GM18508 (cell line): ENCODE data around the gene GLIS1.

Experiments
- ATAC-seq: cut with Tn5 transposase; IDR thresholded peaks from one replicate; pipeline ENCODE4 v1.9.1; 2021; ENCODE audit warnings: moderate number of reproducible peaks; ENCODE audit not compliant: insufficient read depth, unreplicated experiment

GLIS1 gene

GRCh38 chr1:53524428-53525375, 214.3 kb downstream of the GLIS1 start:
- no peak for ATAC-seq

- ATAC-seq: no peak
These were observed 216.9 kb downstream of the GLIS1 start for GRCh38 chr1:53521924-53522552.

GRCh38 chr1:53520481-53520880, 218.5 kb downstream of the GLIS1 start:
- ATAC-seq: no peak

DNA sequence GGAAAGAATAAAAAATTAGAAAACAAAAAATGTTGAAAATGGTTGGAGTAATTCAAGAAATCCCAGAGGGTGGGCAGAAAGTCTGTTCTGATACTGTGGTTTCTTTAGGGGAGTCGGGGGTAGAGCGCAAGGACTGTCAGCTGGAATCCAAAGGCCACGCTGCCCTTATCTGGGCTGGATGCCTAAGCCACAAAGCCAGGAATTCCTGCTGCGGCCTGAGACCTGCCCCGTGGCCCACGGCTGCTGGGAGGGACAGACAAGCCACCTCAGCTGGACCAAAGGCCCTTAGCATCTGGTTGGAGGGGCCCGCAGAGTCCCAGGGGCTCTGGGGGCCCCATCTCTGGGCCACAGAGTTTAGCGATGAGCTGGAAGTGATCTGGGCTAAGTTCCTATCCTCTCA, 219.5 kb downstream of the GLIS1 start:
- ATAC-seq: no peak

GRCh38 chr1:53518775-53519174, 220.2 kb downstream of the GLIS1 start:
- ATAC-seq: no peak

DNA sequence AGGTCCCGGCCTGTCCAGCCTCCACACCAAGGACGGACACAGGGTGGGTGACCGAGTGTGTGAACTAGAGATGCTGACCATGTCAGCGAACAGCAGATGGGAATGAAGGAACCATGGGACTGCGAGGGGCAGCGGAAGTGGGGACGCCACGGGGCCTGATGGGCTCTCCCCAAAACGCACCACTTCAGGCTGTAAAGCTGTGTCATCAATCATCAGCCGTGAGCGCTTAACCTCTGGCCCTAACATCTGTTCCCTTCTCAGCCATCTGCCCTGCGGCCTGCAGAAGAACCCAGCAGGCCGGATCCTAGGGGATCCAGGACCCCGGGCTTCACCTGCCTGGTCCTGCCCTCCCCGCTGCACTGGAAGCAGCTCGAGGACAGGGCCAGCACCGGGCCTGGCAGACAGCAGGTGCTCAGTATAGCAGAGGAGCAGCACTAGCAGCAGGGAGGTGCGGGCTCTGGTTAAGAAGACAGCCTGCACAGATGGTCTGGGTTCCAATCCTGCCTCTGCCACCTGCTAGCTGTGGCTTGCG, 221.1 kb downstream of the GLIS1 start:
- ATAC-seq: no peak

GRCh38 chr1:53517109-53517508, 221.9 kb downstream of the GLIS1 start:
- no peak for ATAC-seq

DNA sequence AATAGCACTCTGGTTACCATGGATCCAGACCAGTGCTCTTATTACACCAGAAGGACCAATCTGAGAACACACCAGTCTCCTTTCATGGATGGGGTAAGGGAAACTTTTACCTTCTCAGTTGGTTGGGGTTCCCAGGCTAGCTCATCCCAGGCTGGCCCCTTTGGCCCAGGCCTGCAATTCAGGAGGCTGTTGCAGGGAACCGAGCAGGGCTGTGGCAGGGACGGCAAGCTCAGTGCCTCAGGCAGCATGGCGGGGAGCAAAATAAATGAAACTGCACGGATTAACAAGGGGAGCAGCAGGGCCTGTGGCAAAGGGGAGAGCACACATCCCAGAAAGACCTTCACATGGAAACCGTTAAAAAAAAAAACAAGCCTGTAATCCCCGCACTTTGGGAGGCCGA, 222.8 kb downstream of the GLIS1 start:
- ATAC-seq: no peak

- ATAC-seq: no peak
These were observed 224.5 kb downstream of the GLIS1 start for GRCh38 chr1:53514436-53514835.

GRCh38 chr1:53513846-53514245, 225.1 kb downstream of the GLIS1 start:
- no peak for ATAC-seq

DNA sequence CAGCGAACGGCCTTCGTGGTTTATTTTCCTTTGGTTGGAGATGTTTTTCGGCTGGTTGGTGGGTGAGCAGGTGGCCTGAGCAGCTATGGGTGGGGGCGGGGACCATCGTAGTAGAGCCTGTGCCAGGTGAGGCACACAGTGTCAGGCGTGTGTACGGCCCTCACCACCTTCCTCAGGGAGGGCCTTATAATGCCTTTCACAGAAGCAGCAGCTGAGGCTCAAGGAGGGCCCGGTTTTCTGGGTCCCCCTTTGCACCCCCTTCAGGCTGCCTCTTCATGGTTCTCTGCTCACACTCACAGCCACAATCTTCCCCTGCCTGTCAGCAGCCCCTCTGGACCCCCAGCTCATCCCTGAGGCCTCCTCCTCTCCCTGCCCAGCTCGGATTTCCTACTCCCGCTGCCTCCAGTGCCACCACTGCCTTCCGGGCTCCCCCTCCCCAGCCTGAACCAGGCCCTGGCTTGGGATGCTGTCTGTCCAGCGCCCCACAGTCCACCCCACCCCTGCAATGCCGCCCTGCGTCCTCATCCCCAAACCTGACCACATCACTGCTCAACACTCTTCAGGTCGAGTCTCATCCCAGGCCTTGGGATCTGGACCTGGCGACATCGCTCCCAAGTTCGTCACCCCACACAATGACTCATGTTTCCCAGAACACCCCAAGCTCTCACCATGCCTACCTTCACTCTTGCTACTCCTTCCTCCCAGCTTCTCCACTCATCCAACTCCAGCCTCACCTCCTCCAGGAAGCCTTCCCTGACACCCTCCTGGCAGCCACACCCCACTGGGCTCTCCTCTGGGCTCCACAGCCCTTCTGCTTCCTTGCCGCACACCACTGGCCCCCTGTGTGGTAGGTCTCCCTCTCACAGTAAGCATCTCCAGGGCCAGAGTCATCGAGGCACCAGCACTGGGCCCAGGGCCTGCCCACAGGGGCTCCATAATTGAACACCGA, 225.9 kb downstream of the GLIS1 start:
- ATAC-seq: no peak

GRCh38 chr1:53511933-53512806, 226.8 kb downstream of the GLIS1 start:
- ATAC-seq: no peak

GRCh38 chr1:53511323-53511932, 227.5 kb downstream of the GLIS1 start:
- no peak for ATAC-seq

DNA sequence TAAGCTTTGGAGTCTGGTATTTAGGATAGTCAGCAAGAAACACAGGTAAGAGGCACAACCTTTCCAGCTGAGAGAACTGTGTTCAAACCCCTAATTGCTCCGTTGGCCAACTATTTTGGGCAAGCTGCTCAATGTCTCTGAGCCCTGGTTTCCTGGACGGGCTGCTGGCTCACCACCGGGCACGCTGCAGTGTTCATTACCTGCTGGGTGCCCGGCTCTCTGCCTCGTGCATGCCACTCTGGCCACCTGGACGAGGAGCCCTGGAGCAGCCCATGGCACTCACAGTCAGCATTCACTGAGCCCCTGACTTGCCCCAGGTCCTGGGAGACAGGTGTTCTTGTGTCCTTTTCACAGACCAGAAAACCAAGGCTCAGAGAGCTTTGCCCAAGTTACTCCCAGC, 228.7 kb downstream of the GLIS1 start:
- no peak for ATAC-seq

GRCh38 chr1:53509775-53510174, 229.2 kb downstream of the GLIS1 start:
- ATAC-seq: no peak

GRCh38 chr1:53508991-53509666, 229.8 kb downstream of the GLIS1 start:
- ATAC-seq: no peak

- no peak for ATAC-seq
These were observed 230.6 kb downstream of the GLIS1 start for GRCh38 chr1:53508056-53508990.
